ENCODE results near the gene PALLD. TPM values are rescaled to one million over a fixed set of nuclear protein-coding genes. Genes with fewer than 3 reads are reported as not detected.

PALLD gene
- total and polyA plus RNA-seq, 2 of the 8 experiments (the other 6 are each of a cell fraction or from before 2014, with no cell fraction given) = 10.5 to 25.0 TPM

GRCh38 chr4:168565130-168565529, 68.3 kb downstream of the PALLD start:
- H2AFZ ChIP-seq (ENCODE audit: low read length) = no peak overlapping the region
- no peak overlapping the region for H3K4me2 ChIP-seq (ENCODE audit: insufficient read depth in 1 of 2, low read depth in 2 of 2, low read length in 2 of 2)
- H3K36me3 ChIP-seq (ENCODE audit: control insufficient read depth in 2 of 4, insufficient read depth in 4 of 4, low read length in 3 of 4) = no peaks in the 10 kb centered on the region
- H3K23me2 ChIP-seq (ENCODE audit: low read depth, low read length) = no peaks in the 10 kb centered on the region
- no peak overlapping the region for H3K18ac ChIP-seq (ENCODE audit: extremely low read depth, low read length)
- CTCF ChIA-PET (ENCODE audit: partially characterized antibody) = interaction anchor here (0.7 to 2.2 kb wide), 6 partner anchors 13 to 382 kb away, joined by 3 to 10 read pairs (median 4); no protein-coding TSS in a partner anchor
- no peaks in the 10 kb centered on the region for H3K9me3 ChIP-seq (ENCODE audit: insufficient read depth in 2 of 2, low read depth in 1 of 2, low read length in 1 of 2)
- H4K8ac ChIP-seq (ENCODE audit: extremely low read depth, insufficient read depth, low read length) = no peak overlapping the region
- H4K20me1 ChIP-seq (replicated peaks in 1 of 2; ENCODE audit: control insufficient read depth in 1 of 2, insufficient read depth in 2 of 2, low read length in 2 of 2) = no peaks in the 10 kb centered on the region
- DNase-seq (ENCODE audit: low read depth in 1 of 2, low spot score in 2 of 2) (no peak), FAIRE-seq (no peak)
- no peak overlapping the region for H3K9ac ChIP-seq (replicated peaks in 1 of 4; ENCODE audit: extremely low read depth in 1 of 4, low read depth in 3 of 4, low read length in 3 of 4)
- peaks cover 0 to 3% (median 0%) of the 10 kb centered on the region in 4 experiments; a peak in 1 of 7 replicates for H3K4me1 ChIP-seq (replicated peaks in 1 of 4; ENCODE audit: control insufficient read depth in 3 of 4, insufficient read depth in 4 of 4, low read length in 3 of 4)
- no peak overlapping the region for H2BK120ac ChIP-seq (replicated peaks; ENCODE audit: low read depth, low read length)
- no peak overlapping the region for H3K4ac ChIP-seq (replicated peaks; ENCODE audit: insufficient read length, low read depth, low read length)
- no peaks in the 10 kb centered on the region for H3K27me3 ChIP-seq (replicated peaks in 1 of 4; ENCODE audit: control insufficient read depth in 3 of 4, extremely low read depth in 1 of 4, insufficient read depth in 3 of 4, low read length in 3 of 4)
- no peak overlapping the region for H2BK12ac ChIP-seq (ENCODE audit: low read depth, low read length)
- no peak overlapping the region for H3K4me3 ChIP-seq (ENCODE audit: extremely low read depth in 1 of 4, insufficient read depth in 2 of 4, low read depth in 3 of 4, low read length in 4 of 4)
- no peak overlapping the region for H4K91ac ChIP-seq (replicated peaks; ENCODE audit: insufficient read length, low read length)
- H3K56ac ChIP-seq (replicated peaks; ENCODE audit: insufficient read length, low read depth, low read length) = no peak overlapping the region
- no peak overlapping the region for H3K27ac ChIP-seq (ENCODE audit: low read depth, low read length)
- no peak overlapping the region for H2BK20ac ChIP-seq (ENCODE audit: low read length)
- no peaks in the 10 kb centered on the region for H3K79me2 ChIP-seq (ENCODE audit: control insufficient read depth in 1 of 2, insufficient read depth in 2 of 2, low read length in 2 of 2)
- no peak overlapping the region for H2BK15ac ChIP-seq (ENCODE audit: low read length)
- no peak overlapping the region for H4K5ac ChIP-seq (ENCODE audit: insufficient read length, low read depth, low read length)
- no peak overlapping the region for H2BK5ac ChIP-seq (ENCODE audit: low read depth, low read length)
- H3K14ac ChIP-seq (ENCODE audit: insufficient read length) = no peak overlapping the region
- 68% methylated on average over 2 of the region's 2 CpGs; no CpG with 5 or more reads in 1 of the 2 experiments for WGBS, 2 experiments (ENCODE audit: extremely low coverage in 1 of 2, insufficient coverage in 1 of 2, insufficient read length in 1 of 2, insufficient replicate concordance in 2 of 2, low coverage in 1 of 2, low lambda C conversion rate in 2 of 2, missing lambda C conversion rate in 1 of 2)
- POLR2A ChIA-PET (ENCODE audit: partially characterized antibody) = no interaction called here
- H3K23ac ChIP-seq (ENCODE audit: insufficient read length) = no peak overlapping the region
- no peak overlapping the region for H2AK5ac ChIP-seq (ENCODE audit: low read depth, low read length)
- H3K79me1 ChIP-seq (ENCODE audit: low read depth, low read length) = no peaks in the 10 kb centered on the region
- TF ChIP-seq JUN (IDR thresholded peaks at IDR 0.05; ENCODE audit: low read depth, low read length) (no peak), MAFK (IDR thresholded peaks at IDR 0.05; ENCODE audit: low read depth, low read length) (no peak), POU5F1 (IDR thresholded peaks at IDR 0.05; ENCODE audit: low read depth, low read length) (no peak), NANOG (IDR thresholded peaks at IDR 0.05; ENCODE audit: insufficient read depth, low read depth, low read length, poor library complexity, severe bottlenecking) (no peak), RBBP5 (IDR thresholded peaks at IDR 0.05; ENCODE audit: borderline replicate concordance, low read depth, low read length) (no peak), CHD1 (IDR thresholded peaks at IDR 0.05; ENCODE audit: low read depth, low read length) (no peak), CBX8 (IDR thresholded peaks at IDR 0.05; ENCODE audit: borderline replicate concordance, low read depth, low read length) (no peak), ATF2 (IDR thresholded peaks at IDR 0.05; ENCODE audit: low read length) (no peak), RXRA (IDR thresholded peaks at IDR 0.05; ENCODE audit: insufficient read depth, low read depth, low read length) (no peak), CEBPB (IDR thresholded peaks at IDR 0.05; ENCODE audit: low read depth, low read length) (no peak), TEAD4 (IDR thresholded peaks at IDR 0.05; ENCODE audit: low read depth, low read length) (no peak), JUND (IDR thresholded peaks at IDR 0.05; ENCODE audit: low read length) (no peak), TAF7 (optimal IDR thresholded peaks at IDR 0.05; ENCODE audit: borderline replicate concordance, low read depth, low read length) (no peak)

Data from H1 (cell line).